GM23338 (cell line): Measurements from ENCODE around the gene VSX1. TPM values are rescaled to one million over a fixed set of nuclear protein-coding genes. Genes with fewer than 3 reads are reported as not detected.
A peak's percentile ranks its signal among the peaks of the same experiment; 100 is the strongest.

Experiments used
- ATAC-seq: fragments of 200-7000 bp; cut with Tn5 transposase; 3 replicates; pipeline ENCODE4 v1.9.1; 2020
- DNase-seq: peaks from one replicate; pipeline ENCODE4 v3.0.0-alpha.2; 2015; ENCODE audit warnings: low spot score
- H2AFZ ChIP-seq: fragments of 200-600 bp; sonication (generic); 2 replicates; pipeline ENCODE4 v1.8.0; 2016; ENCODE audit warnings: antibody characterized with exemption, mild to moderate bottlenecking, moderate library complexity
- H3F3A ChIP-seq: fragments of 200-600 bp; sonication (generic); replicated peaks from 2 replicates; pipeline ENCODE4 v1.8.0; 2017; ENCODE audit warnings: antibody characterized with exemption, mixed run types, low read depth
- H3K27ac ChIP-seq: fragments of 200-600 bp; sonication (generic); 2 replicates; pipeline ENCODE4 v1.6.1; 2016; ENCODE audit warnings: low read depth
- H3K27me3 ChIP-seq: fragments of 200-600 bp; sonication (generic); 2 replicates; pipeline ENCODE4 v1.8.0; 2016; ENCODE audit warnings: mild to moderate bottlenecking, mixed run types, moderate library complexity; ENCODE audit not compliant: insufficient read depth
- H3K36me3 ChIP-seq: fragments of 200-600 bp; sonication (generic); 2 replicates; pipeline ENCODE4 v1.8.0; 2016; ENCODE audit warnings: mild to moderate bottlenecking; ENCODE audit not compliant: insufficient read depth
- H3K4me1 ChIP-seq: fragments of 200-600 bp; sonication (generic); 2 replicates; pipeline ENCODE4 v1.8.0; 2016; ENCODE audit warnings: mild to moderate bottlenecking, moderate library complexity; ENCODE audit not compliant: insufficient read depth
- H3K4me2 ChIP-seq: fragments of 200-600 bp; sonication (generic); 2 replicates; pipeline ENCODE4 v1.7.1; 2017; ENCODE audit warnings: mixed run types
- H3K4me3 ChIP-seq: fragments of 200-600 bp; sonication (generic); 2 replicates; pipeline ENCODE4 v1.6.1; 2016; ENCODE audit warnings: mixed run types
- H3K79me2 ChIP-seq: fragments of 200-600 bp; sonication (generic); replicated peaks from 2 replicates; pipeline ENCODE4 v1.8.0; 2017; ENCODE audit warnings: mild to moderate bottlenecking; ENCODE audit not compliant: insufficient read depth
- H3K9me2 ChIP-seq: fragments of 200-600 bp; sonication (generic); 2 replicates; pipeline ENCODE4 v1.8.0; 2017; ENCODE audit not compliant: insufficient read depth
- H4K20me1 ChIP-seq: fragments of 200-600 bp; sonication (generic); replicated peaks from 2 replicates; pipeline ENCODE4 v1.8.0; 2017; ENCODE audit warnings: mild to moderate bottlenecking; ENCODE audit not compliant: insufficient read depth
- H3K27ac Mint-ChIP-seq: 2 replicates; pipeline ENCODE4 v1.8.0; 2020; ENCODE audit warnings: inconsistent platforms, mild to moderate bottlenecking, moderate library complexity, mixed read lengths
- H3K27me3 Mint-ChIP-seq: 3 replicates; pipeline ENCODE4 v1.8.0; 2022; ENCODE audit warnings: low read depth, mild to moderate bottlenecking, moderate library complexity, mixed read lengths, inconsistent platforms; ENCODE audit not compliant: insufficient read depth, poor library complexity
- H3K36me3 Mint-ChIP-seq: 3 replicates; pipeline ENCODE4 v1.8.0; 2021; ENCODE audit warnings: low read depth, mild to moderate bottlenecking, inconsistent platforms, moderate library complexity, mixed read lengths
- H3K4me1 Mint-ChIP-seq: 3 replicates; pipeline ENCODE4 v1.8.0; 2020; ENCODE audit warnings: mild to moderate bottlenecking, inconsistent platforms, mixed read lengths
- H3K4me3 Mint-ChIP-seq: 3 replicates; pipeline ENCODE4 v1.8.0; 2021; ENCODE audit warnings: moderate library complexity, mild to moderate bottlenecking, inconsistent platforms, mixed read lengths
- H3K9me3 Mint-ChIP-seq: 3 replicates; pipeline ENCODE4 v1.8.0; 2020; ENCODE audit warnings: moderate library complexity, mild to moderate bottlenecking, inconsistent platforms, mixed read lengths
- CREB1 ChIP-seq: fragments of 250-450 bp; sonication (Bioruptor Pico); IDR thresholded peaks from 2 replicates; pipeline ENCODE4 v1.5.0; 2020; ENCODE audit warnings: low read depth, mild to moderate bottlenecking, moderate library complexity
- CTCF ChIP-seq, 2 experiments: fragments of 200-600 bp in 1 of 2; sonication (generic) in 1 of 2; conservative IDR thresholded peaks; 2 replicates each; pipeline versions ENCODE4 v1.5.1 to v1.6.1; 2016 to 2017; ENCODE audit warnings: antibody characterized with exemption in 2 of 2, low read depth in 2 of 2, mild to moderate bottlenecking in 2 of 2, moderate library complexity in 1 of 2
- EZH2 ChIP-seq: fragments of 200-600 bp; sonication (generic); IDR thresholded peaks from one replicate; pipeline ENCODE4 v1.8.0; 2017; ENCODE audit warnings: antibody characterized with exemption, mild to moderate bottlenecking, low read depth; ENCODE audit not compliant: unreplicated experiment
- EZH2phosphoT487 ChIP-seq: fragments of 200-600 bp; sonication (generic); IDR thresholded peaks from one replicate; pipeline ENCODE4 v1.8.1; 2018; ENCODE audit warnings: antibody characterized with exemption; ENCODE audit not compliant: unreplicated experiment
- JUNB ChIP-seq: IDR thresholded peaks from one replicate; pipeline ENCODE4 v1.6.1; 2016; ENCODE audit warnings: antibody characterized with exemption; ENCODE audit not compliant: unreplicated experiment
- NANOG ChIP-seq: IDR thresholded peaks from 2 replicates; pipeline ENCODE4 v1.6.1; 2016; ENCODE audit warnings: antibody characterized with exemption, borderline replicate concordance
- REST ChIP-seq: IDR thresholded peaks from one replicate; pipeline ENCODE4 v1.6.1; 2018; ENCODE audit warnings: antibody characterized with exemption; ENCODE audit not compliant: unreplicated experiment
- STAT1 ChIP-seq: IDR thresholded peaks from one replicate; pipeline ENCODE4 v1.6.1; 2016; ENCODE audit warnings: antibody characterized with exemption; ENCODE audit not compliant: unreplicated experiment
- ZNF114 ChIP-seq: fragments of 250-450 bp; sonication (Bioruptor Pico); IDR thresholded peaks from 2 replicates; pipeline ENCODE4 v1.5.0; 2020; ENCODE audit warnings: mild to moderate bottlenecking, moderate library complexity
- ZNF331 ChIP-seq: fragments of 250-450 bp; sonication (Bioruptor Pico); IDR thresholded peaks from 2 replicates; pipeline ENCODE4 v1.5.0; 2020; ENCODE audit warnings: low read depth, mild to moderate bottlenecking, moderate library complexity
- polyA plus RNA-seq: library from polyadenylated mRNA; unstranded; fragments of >200 nt; fragmentation: Nextera tagmentation; extraction: Ambion mirVana; gene quantifications from 2 replicates; pipeline ENCODE4 v1.2.1, GENCODE V29; 2016
- total RNA-seq: library from RNA; depleted of rRNA; stranded (reverse); fragments of >200 nt; shearing (Covaris generic); gene quantifications from 2 replicates; pipeline ENCODE4 v1.2.3, GENCODE V29; 2014
- TF ChIP-seq, protein P1 (sequence below): IDR thresholded peaks from 2 replicates; pipeline ENCODE4 v1.6.1; 2016; ENCODE audit warnings: antibody characterized with exemption

VSX1 gene
- total and polyA plus RNA-seq, 2 experiments from 2014 or later = 0.73 TPM; not detected in 1

GRCh38 chr20:25129908-25130307, 48.0 kb upstream of the VSX1 start:
- H3K79me2 ChIP-seq = no peaks in the 10 kb centered on the region
- H3K4me3 Mint-ChIP-seq = no peak overlapping the region
- no peak overlapping the region for H3K27ac ChIP-seq
- DNase-seq = peak; percentile 28
- no peaks in the 10 kb centered on the region; the same call in 2 of the 3 replicates for H3K9me3 Mint-ChIP-seq
- no peak overlapping the region for H3K27ac Mint-ChIP-seq
- peak; percentile 61 for ATAC-seq
- H2AFZ ChIP-seq = 0 out of 2 replicates have a peak overlapping the region, but pooled peaks have one; percentile 63
- H3K4me1 Mint-ChIP-seq = no peaks in the 10 kb centered on the region
- no peaks in the 10 kb centered on the region; the same call in 1 of the 2 replicates for H3K9me2 ChIP-seq
- TF ChIP-seq CTCF (conservative IDR thresholded peaks at IDR 0.05; ENCODE audit: low read depth in 2 of 2) (peak in 1 of 2 experiments; percentile 20; a peak in 1 of 4 replicates), ZNF114 (CRISPR knock-in tag) (no peak)
- H3K36me3 ChIP-seq = no peaks in the 10 kb centered on the region
- no peaks in the 10 kb centered on the region for H4K20me1 ChIP-seq
- H3F3A ChIP-seq = no peaks in the 10 kb centered on the region
- no peak overlapping the region for H3K4me2 ChIP-seq
- no peaks in the 10 kb centered on the region for H3K4me1 ChIP-seq
- no peak overlapping the region for H3K4me3 ChIP-seq
- H3K27me3 Mint-ChIP-seq = peaks cover 3% of the 10 kb centered on the region
- no peaks in the 10 kb centered on the region for H3K36me3 Mint-ChIP-seq
- H3K27me3 ChIP-seq = no peaks in the 10 kb centered on the region

DNA sequence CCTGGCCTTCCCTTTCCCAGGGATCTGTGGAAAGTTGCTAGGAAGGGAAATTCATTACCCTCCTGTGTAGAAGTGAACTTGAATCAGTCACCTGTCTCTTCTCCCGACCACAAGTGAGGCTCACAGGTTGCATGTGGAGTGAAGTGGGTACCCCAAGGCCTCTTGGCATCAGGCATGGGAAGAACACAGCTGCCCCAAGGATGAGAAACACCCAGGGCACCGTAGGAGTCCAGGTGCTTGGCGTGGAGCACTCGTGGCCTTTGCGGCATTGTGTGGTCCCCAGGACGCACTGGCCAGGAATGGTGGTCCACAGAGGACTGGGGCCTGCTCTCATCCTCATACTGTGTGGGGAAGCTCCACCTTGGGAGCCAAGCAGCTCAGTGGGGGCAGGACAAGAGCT, 47.5 kb upstream of the VSX1 start:
- no peak overlapping the region for H3K27ac Mint-ChIP-seq
- H3K79me2 ChIP-seq = no peaks in the 10 kb centered on the region
- no peaks in the 10 kb centered on the region for H3K36me3 ChIP-seq
- no peaks in the 10 kb centered on the region for H4K20me1 ChIP-seq
- no peak overlapping the region for H3K4me3 ChIP-seq
- H3K27ac ChIP-seq = no peak overlapping the region
- H3K9me3 Mint-ChIP-seq = no peaks in the 10 kb centered on the region; the same call in 2 of the 3 replicates
- H3K4me2 ChIP-seq = no peak overlapping the region
- no peaks in the 10 kb centered on the region for H3K4me1 Mint-ChIP-seq
- no peaks in the 10 kb centered on the region; the same call in 1 of the 2 replicates for H3K9me2 ChIP-seq
- H3K36me3 Mint-ChIP-seq = no peaks in the 10 kb centered on the region
- no peaks in the 10 kb centered on the region for H3K4me1 ChIP-seq
- no peak for ATAC-seq
- H3K27me3 ChIP-seq = no peaks in the 10 kb centered on the region
- no peak overlapping the region for H3K4me3 Mint-ChIP-seq
- TF ChIP-seq EZH2phosphoT487 (no peak), ZNF114 (CRISPR knock-in tag) (no peak), ZNF331 (CRISPR knock-in tag) (no peak), STAT1 (no peak), EZH2 (no peak), REST (no peak), JUNB (no peak), NANOG (no peak), CREB1 (CRISPR knock-in tag) (no peak)
- TF ChIP-seq, protein P1, sequence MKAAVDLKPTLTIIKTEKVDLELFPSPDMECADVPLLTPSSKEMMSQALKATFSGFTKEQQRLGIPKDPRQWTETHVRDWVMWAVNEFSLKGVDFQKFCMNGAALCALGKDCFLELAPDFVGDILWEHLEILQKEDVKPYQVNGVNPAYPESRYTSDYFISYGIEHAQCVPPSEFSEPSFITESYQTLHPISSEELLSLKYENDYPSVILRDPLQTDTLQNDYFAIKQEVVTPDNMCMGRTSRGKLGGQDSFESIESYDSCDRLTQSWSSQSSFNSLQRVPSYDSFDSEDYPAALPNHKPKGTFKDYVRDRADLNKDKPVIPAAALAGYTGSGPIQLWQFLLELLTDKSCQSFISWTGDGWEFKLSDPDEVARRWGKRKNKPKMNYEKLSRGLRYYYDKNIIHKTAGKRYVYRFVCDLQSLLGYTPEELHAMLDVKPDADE = no peak
- H2AFZ ChIP-seq = 0 out of 2 replicates have a peak overlapping the region, but pooled peaks have one; percentile 63
- H3K27me3 Mint-ChIP-seq = peaks cover 3% of the 10 kb centered on the region
- H3F3A ChIP-seq = no peaks in the 10 kb centered on the region
- no peak for DNase-seq
